EL (cell line): ENCODE measurements around the gene HACD3.
"Not testable (repeated sequence)": the region's sequence is repeated elsewhere in the genome, so short reads cannot be mapped to it uniquely, and the experiment has no call there.

Experiments
- DNase-seq: peaks from one replicate; pipeline ENCODE4 v3.0.0-alpha.2; 2016

Gene HACD3

DNA sequence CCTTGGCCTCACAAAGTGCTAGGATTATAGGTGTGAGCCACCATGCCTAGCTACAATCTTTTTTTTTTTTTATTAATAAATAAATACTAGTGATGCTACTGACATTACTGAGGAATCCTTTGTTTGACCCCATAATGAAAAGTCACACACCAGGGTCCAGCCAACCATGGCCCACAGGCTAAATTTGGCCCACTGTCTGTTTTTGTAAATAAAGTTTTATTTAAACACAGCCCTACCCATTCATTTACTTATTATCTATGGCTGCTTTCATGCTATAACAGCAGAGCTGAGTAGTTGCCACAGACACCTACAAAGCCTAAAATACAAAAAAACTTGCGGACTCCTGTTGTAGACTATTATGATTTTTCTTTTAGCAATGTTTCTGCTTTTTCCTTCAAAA is 73.3 kb downstream of the HACD3 start:
- no peak for DNase-seq

DNA sequence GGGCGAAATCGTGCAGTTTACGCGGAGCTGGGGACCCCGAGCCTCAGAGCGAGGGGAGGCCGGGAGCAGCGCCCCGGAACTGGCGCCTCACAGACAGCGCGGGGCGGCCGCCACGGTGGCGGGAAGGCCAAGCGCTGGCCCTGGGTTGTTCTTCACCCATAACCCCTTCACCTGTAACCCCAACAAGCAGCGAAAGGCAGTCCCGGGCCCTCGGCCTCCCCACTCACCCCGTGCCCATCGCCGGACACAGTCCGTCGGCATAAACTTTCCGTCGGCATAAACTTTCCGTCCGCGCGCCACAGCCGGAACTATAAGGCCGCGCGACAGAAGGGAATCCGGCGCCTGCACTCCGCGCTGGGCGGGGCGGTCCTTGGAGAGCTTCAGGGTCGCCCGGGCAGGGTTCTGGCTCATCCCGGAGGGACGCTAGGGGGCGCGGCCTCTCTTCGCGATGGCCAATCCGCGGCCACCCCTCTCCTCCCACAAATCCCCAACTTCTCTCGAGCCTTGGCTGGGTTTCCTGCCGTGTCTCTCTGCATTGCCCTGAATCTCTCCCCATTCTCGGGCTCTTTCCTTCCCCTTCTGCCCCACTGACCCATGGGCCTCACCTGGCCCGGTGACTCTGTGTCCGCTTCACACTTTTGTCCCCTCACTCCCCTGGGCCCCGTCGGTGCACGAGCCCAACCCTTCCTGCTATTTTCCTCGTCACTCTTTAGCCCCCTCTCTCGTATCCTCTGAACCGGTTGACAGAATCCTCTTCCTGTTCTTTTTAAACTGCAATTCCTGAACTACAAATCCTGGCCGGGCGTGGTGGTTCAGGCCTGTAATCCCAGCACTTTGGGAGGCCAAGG is 80.8 kb downstream of the HACD3 start, which contains the start of gene INTS14:
TSS of gene INTS14 (minus strand) at position 261 of the 848 bp plus-strand sequence. CDS start 3,751 bp downstream, outside the sequence.
- peak; percentile 96 for DNase-seq

DNA sequence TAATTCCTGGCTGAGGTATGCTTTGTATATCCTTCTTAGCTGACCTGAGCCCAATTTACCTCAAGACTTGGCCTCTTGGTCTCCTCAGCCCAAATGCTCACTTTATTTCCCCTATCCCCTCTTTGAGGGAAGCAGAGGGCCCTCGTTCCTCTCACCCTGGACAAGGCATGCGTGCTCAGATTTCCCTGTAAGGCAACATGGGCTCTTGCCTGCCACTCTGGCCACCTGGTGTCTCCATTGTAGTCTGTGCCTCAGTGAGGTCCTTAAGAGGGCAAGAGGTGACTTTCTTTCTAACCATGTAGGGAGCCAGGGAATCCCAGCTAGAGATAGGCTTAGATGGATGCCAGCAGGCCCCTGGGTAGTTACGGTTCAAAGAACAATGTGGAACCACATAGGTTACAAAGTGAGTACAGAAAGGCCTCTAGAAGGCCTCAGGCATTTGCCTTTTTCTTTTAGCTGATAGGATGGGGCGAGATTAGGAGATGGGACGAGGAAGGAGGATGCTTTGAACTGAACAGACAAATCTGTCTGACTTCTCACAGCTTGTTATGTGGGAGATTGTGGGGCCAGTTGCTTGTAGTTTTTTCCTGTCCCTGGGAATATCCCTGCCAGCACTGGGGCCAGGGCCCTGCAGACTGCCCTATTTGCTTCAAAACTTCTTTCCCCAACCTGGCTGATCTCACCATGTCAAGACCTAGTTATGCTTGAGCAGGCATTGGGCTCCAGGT is 81.8 kb downstream of the HACD3 start:
- no peak for DNase-seq

DNA sequence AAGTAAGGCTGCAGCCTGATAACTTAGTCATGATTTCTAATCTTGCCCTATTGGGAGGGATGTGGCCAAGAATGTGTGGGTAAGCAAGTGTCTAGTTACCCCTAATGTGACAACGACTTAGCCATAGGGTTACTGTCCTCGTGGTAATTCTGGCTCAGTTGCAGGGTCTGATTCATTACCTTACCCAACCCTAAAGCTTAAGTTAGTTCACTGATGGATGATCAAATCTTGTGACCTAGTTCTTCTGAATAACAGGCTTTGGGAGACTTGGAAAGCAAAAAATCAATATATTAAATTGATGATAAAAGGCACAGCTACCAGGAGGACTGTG is 82.3 kb downstream of the HACD3 start:
- no peak for DNase-seq

DNA sequence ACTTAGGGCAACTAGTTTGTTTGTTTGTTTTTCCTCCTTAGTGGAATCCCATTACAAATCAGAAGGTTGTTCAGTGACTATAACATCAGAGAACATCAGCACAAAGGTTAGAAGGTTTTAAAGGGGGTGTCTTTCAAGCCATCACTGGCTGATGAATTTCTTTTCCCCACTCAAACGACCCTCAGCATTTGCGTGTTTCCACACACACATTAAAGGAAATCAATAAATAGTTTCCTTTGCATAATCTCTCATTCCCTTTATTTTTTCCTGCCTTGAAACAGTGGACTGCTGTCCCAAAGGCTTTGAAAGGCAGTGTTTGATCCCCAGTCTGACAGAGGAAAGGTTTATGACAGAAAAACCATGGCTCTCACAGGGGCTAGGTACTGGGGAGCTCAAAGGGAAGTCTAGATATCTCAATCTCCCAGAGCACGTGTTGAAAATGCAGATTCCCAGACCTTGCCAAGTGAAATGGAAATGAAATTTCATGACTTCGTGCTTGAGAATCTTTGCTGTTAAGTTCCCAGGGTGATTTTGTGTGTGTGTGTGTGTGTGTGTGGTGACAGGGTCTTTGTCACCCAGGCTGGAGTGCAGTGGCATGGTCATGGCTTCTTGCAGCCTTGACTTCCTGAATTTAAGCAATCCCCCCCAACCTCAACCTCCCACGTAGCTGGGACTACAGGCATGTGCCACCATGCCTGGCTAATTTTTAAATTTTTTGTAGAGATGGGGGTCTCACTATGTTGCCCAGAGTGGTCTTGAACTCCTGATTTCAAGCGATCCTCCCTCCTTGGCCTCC is 82.9 kb downstream of the HACD3 start:
- DNase-seq, result no peak

DNA sequence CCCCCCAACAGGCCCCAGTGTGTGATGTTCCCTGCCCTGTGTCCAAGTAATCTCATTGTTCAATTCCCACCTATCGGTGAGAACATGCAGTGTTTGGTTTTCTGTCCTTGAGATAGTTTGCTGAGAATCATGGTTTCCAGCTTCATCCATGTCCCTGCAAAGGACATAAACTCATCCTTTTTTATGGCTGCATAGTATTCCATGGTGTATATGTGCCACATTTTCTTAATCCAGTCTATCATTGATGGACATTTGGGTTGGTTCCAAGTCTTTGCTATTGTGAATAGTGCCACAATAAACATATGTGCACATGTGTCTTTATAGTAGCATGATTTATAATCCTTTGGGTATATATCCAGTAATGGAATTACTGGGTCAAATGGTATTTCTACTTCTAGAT is 85.6 kb downstream of the HACD3 start:
- not testable (repeated sequence) for DNase-seq

DNA sequence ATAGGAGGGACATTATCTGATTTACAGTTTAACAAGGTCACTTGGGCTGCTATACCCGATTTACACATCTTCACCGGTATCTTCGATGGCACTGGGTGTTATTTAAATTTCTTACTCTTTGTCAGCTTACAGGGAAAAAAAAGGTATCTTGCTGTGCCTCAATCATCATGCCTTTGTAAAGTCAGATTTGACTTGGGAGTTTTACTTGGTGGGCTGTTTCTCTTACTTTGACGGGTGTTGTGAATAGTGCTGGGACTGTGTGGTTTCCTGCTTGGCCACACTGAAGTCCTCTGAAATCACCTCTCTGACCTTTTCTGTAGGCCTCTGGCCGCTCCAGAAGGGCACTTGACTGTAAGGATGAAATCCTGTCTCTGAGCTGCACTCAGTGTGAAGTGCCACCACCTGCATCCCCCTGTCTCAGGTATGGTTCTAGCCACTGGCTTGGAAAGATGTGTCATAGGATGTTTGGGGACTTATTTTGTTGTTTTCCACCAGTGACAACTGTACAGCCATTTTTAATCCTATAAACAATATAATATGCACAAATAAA is 88.4 kb downstream of the HACD3 start:
- DNase-seq, result no peak

DNA sequence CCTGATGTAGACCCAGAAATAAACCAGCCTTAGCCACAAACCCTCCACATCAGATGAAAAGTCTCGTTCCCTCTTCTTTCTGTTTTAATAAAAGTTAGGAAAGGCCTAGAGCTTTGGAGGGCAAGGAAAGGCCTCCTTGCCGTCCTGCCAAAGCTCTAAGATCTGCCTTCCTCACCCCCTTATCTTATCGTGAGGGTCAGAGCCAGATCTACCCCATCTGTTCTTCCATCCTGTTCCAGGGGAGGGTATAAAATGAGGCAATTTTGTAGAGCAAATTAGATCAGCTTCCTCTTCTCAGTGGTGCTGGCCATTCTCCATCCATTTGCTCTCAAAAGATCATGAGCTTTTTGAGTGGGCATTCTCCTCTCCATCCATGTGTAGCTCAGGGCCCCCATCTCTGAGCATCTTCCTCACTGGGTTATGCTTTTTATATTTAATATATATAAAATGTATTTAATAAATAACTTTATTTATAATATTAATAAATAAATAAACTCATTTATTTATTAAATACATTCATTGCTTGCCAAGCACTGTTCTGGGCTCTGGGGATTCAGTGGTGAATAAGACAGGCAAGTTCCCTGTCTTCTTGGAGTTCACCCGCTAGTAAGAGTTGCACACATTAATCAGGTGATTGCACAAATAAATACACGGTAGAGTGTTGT is 89.5 kb downstream of the HACD3 start:
- no peak for DNase-seq

DNA sequence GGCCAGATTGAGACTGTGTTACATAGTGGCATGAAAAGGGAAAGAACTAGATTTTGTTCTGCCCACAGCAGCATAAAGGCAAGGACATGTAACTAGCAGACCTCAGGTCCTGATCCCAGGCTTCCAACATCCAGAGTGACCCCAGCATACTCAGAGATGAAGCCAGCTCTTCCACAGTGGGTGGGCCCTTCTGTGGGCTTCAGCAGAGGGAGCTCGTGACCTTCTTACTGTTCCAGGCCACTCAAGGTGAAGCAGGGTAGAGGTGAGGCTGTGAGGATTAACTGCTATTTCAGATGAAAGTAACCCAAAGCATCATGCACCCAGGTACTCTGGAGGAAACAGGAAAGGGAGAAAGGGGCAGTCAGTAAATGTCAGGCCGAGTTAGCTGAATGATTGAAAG is 90.6 kb downstream of the HACD3 start:
- DNase-seq, result no peak

DNA sequence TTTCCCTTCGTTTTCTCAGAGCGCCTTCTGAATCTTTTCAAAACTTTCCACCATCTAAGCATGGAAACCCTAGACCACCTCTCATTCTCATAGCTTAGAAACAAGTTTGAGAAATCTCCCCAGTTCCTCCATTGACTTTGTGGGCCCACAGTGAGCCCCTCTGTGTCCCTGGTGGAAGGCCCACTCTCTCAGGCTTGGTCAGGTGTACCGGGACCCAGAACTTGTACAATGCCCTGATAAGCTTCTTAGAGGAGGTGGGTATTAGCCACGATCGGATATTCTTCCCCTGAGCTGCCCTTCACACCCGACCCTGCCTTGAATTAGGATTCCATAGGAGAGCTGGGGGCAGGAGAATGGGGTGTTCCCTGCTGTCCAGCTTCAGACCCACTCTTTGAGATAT is 91.4 kb downstream of the HACD3 start, which contains the start of gene SLC24A1:
TSS of gene SLC24A1 (plus strand) at position 301 of the 400 bp plus-strand sequence. CDS start 2,143 bp downstream, outside the sequence.
- no peak for DNase-seq

DNA sequence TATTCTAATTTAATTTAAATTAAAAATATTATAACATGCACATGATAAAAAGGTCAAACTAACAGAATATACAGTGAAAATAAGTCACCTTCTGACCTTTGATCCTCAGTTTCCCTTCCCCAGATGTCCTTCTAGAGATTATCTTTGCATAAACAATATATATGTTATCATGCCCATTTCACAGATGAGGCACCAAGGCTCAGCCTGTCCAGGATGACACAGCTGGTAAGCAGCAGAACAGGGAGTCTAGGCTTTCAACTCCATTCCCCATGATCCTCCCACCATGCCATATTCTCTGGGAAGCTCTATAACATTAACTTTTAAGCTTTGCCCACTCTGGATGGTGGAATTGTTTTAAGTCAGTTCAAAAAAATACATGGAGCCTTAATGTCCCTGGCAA is 92.8 kb downstream of the HACD3 start:
- DNase-seq, result no peak

DNA sequence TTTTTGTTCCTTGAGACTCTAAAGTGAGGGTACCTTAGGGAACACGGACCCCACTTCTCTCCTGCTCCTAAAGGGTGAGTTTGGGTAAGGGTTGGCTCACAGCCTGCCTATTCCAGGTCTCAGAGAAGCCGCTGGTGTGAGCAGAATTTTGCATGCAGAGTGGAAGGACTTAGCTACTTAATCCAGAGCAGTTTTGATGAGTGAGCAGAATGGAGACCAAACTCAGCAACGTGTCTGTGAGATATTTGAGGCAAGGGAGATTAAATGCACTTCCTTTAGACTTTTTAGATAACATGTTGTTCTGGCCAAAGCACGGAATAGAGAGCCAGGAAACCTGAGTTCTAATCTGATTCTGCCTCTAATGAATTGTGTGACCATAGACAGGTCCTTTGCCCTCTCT is 96.6 kb downstream of the HACD3 start:
- no peak for DNase-seq
